ENCODE results near the gene SPAG6. TPM values are rescaled to one million over a fixed set of nuclear protein-coding genes. Genes with fewer than 3 reads are reported as not detected.

The SPAG6 gene
- total and polyA plus RNA-seq, 2 of the 8 experiments (the other 6 are each of a cell fraction or from before 2014, with no cell fraction given): 0.14 TPM; not detected in 1

- Histone ChIP-seq H3K9ac (replicated peaks in 1 of 4; ENCODE audit: extremely low read depth in 1 of 4, low read depth in 3 of 4, low read length in 3 of 4) (no peak overlapping the region), H3K4ac (replicated peaks; ENCODE audit: insufficient read length, low read depth, low read length) (no peak overlapping the region), H3K56ac (replicated peaks; ENCODE audit: insufficient read length, low read depth, low read length) (no peak overlapping the region), H2BK20ac (ENCODE audit: low read length) (no peak overlapping the region), H4K91ac (replicated peaks; ENCODE audit: insufficient read length, low read length) (no peak overlapping the region), H2BK15ac (ENCODE audit: low read length) (no peak overlapping the region), H4K20me1 (replicated peaks in 1 of 2; ENCODE audit: control insufficient read depth in 1 of 2, insufficient read depth in 2 of 2, low read length in 2 of 2) (no peaks in the 10 kb centered on the region), H3K23me2 (ENCODE audit: low read depth, low read length) (no peaks in the 10 kb centered on the region), H3K36me3 (ENCODE audit: control insufficient read depth in 2 of 4, insufficient read depth in 4 of 4, low read length in 3 of 4) (no peaks in the 10 kb centered on the region), H3K23ac (ENCODE audit: insufficient read length) (no peak overlapping the region), H3K79me2 (ENCODE audit: control insufficient read depth in 1 of 2, insufficient read depth in 2 of 2, low read length in 2 of 2) (no peaks in the 10 kb centered on the region), H3K4me3 (ENCODE audit: extremely low read depth in 1 of 4, insufficient read depth in 2 of 4, low read depth in 3 of 4, low read length in 4 of 4) (no peak overlapping the region), H3K27ac (ENCODE audit: low read depth, low read length) (no peak overlapping the region), H4K8ac (ENCODE audit: extremely low read depth, insufficient read depth, low read length) (no peak overlapping the region), H2BK5ac (ENCODE audit: low read depth, low read length) (no peak overlapping the region), H3K79me1 (ENCODE audit: low read depth, low read length) (no peaks in the 10 kb centered on the region), H3K14ac (ENCODE audit: insufficient read length) (no peak overlapping the region), H3K4me2 (ENCODE audit: insufficient read depth in 1 of 2, low read depth in 2 of 2, low read length in 2 of 2) (no peak overlapping the region), H2AFZ (ENCODE audit: low read length) (no peak overlapping the region), H3K18ac (ENCODE audit: extremely low read depth, low read length) (no peak overlapping the region), H3K27me3 (replicated peaks in 1 of 4; ENCODE audit: control insufficient read depth in 3 of 4, extremely low read depth in 1 of 4, insufficient read depth in 3 of 4, low read length in 3 of 4) (no peaks in the 10 kb centered on the region), H2BK120ac (replicated peaks; ENCODE audit: low read depth, low read length) (no peak overlapping the region), H3K4me1 (replicated peaks in 1 of 4; ENCODE audit: control insufficient read depth in 3 of 4, insufficient read depth in 4 of 4, low read length in 3 of 4) (no peaks in the 10 kb centered on the region), H2AK5ac (ENCODE audit: low read depth, low read length) (no peak overlapping the region), H2BK12ac (ENCODE audit: low read depth, low read length) (no peak overlapping the region), H3K9me3 (ENCODE audit: insufficient read depth in 2 of 2, low read depth in 1 of 2, low read length in 1 of 2) (no peaks in the 10 kb centered on the region; a peak in 1 of 4 replicates), H4K5ac (ENCODE audit: insufficient read length, low read depth, low read length) (no peak overlapping the region)
- TF ChIP-seq JUN (IDR thresholded peaks at IDR 0.05; ENCODE audit: low read depth, low read length) (no peak), SUZ12 (IDR thresholded peaks at IDR 0.05; ENCODE audit: low read length) (no peak), SIX5 (IDR thresholded peaks at IDR 0.05; ENCODE audit: low read depth, low read length) (no peak), HDAC6 (IDR thresholded peaks at IDR 0.05; ENCODE audit: low read depth, low read length) (no peak), CEBPB (IDR thresholded peaks at IDR 0.05; ENCODE audit: low read depth, low read length) (no peak), CTBP2 (IDR thresholded peaks at IDR 0.05; ENCODE audit: borderline replicate concordance, insufficient read depth, insufficient read length, low read length) (no peak), POU5F1 (IDR thresholded peaks at IDR 0.05; ENCODE audit: low read depth, low read length) (no peak), ATF2 (IDR thresholded peaks at IDR 0.05; ENCODE audit: low read length) (no peak)
- CTCF ChIA-PET (ENCODE audit: partially characterized antibody): interaction anchor here (1.1 kb wide), 1 partner anchor 43 kb away, joined by 3 read pairs; no protein-coding TSS in a partner anchor
- no peak for DNase-seq (ENCODE audit: low read depth in 1 of 2, low spot score in 2 of 2)
- POLR2A ChIA-PET (ENCODE audit: partially characterized antibody): no interaction called here
- WGBS, 2 experiments (ENCODE audit: extremely low coverage in 1 of 2, insufficient coverage in 1 of 2, insufficient read length in 1 of 2, insufficient replicate concordance in 2 of 2, low coverage in 1 of 2, low lambda C conversion rate in 2 of 2, missing lambda C conversion rate in 1 of 2): 95% methylated on average over 2 of the region's 2 CpGs; no CpG with 5 or more reads in 1 of the 2 experiments
- no peak for FAIRE-seq
These were observed 69.8 kb downstream of the SPAG6 start for GRCh38 chr10:22415072-22415471.

All from H1 (cell line).